ENCODE data around the gene SP2. TPM values are rescaled to one million over a fixed set of nuclear protein-coding genes. Genes with fewer than 3 reads are reported as not detected.

Gene SP2
- total RNA-seq, 1 donor from 2014 or later = 2.2 TPM

GRCh38 chr17:47955497-47956461 is 59.7 kb downstream of the SP2 start:
- no peak for DNase-seq (ENCODE audit: low read depth)
- TF ChIP-seq CTCF (IDR thresholded peaks at IDR 0.05; ENCODE audit: insufficient read depth, low read length, poor library complexity, severe bottlenecking) = no peak
- Histone ChIP-seq H3K36me3 (ENCODE audit: control insufficient read depth, insufficient read depth, low read length) (no peaks in the 10 kb centered on the region), H3K4me3 (ENCODE audit: low read depth, low read length) (no peak overlapping the region), H3K27me3 (ENCODE audit: control insufficient read depth, insufficient read depth, low read length) (no peaks in the 10 kb centered on the region)

- DNase-seq (ENCODE audit: low read depth) = no peak
- no peaks in the 10 kb centered on the region for H3K27me3 ChIP-seq (ENCODE audit: control insufficient read depth, insufficient read depth, low read length)
- no peaks in the 10 kb centered on the region for H3K36me3 ChIP-seq (ENCODE audit: control insufficient read depth, insufficient read depth, low read length)
- no peak for TF ChIP-seq CTCF (IDR thresholded peaks at IDR 0.05; ENCODE audit: insufficient read depth, low read length, poor library complexity, severe bottlenecking)
- peak overlapping the region; percentile 3 for H3K4me3 ChIP-seq (ENCODE audit: low read depth, low read length)
Measured at GRCh38 chr17:47956791-47957590, 61.0 kb downstream of the SP2 start.

- no peaks in the 10 kb centered on the region for H3K27me3 ChIP-seq (ENCODE audit: control insufficient read depth, insufficient read depth, low read length)
- peak within 1 kb of the TSS; percentile 14 for H3K4me3 ChIP-seq (ENCODE audit: low read depth, low read length)
- no peak for DNase-seq (ENCODE audit: low read depth)
- no peak for TF ChIP-seq CTCF (IDR thresholded peaks at IDR 0.05; ENCODE audit: insufficient read depth, low read length, poor library complexity, severe bottlenecking)
- no peaks in the 10 kb centered on the region for H3K36me3 ChIP-seq (ENCODE audit: control insufficient read depth, insufficient read depth, low read length)
Measured at GRCh38 chr17:47957591-47958490, 61.8 kb downstream of the SP2 start, which contains the start of gene PRR15L. TSS of gene PRR15L (minus strand) at chr17:47957883. CDS start at chr17:47953234, 4,649 bp downstream.

GRCh38 chr17:47959825-47960655 is 64.0 kb downstream of the SP2 start:
- H3K27me3 ChIP-seq (ENCODE audit: control insufficient read depth, insufficient read depth, low read length) = no peaks in the 10 kb centered on the region
- no peak overlapping the region for H3K4me3 ChIP-seq (ENCODE audit: low read depth, low read length)
- no peak for TF ChIP-seq CTCF (IDR thresholded peaks at IDR 0.05; ENCODE audit: insufficient read depth, low read length, poor library complexity, severe bottlenecking)
- H3K36me3 ChIP-seq (ENCODE audit: control insufficient read depth, insufficient read depth, low read length) = no peaks in the 10 kb centered on the region
- no peak for DNase-seq (ENCODE audit: low read depth)

- Histone ChIP-seq H3K27me3 (ENCODE audit: control insufficient read depth, insufficient read depth, low read length) (no peaks in the 10 kb centered on the region), H3K4me3 (ENCODE audit: low read depth, low read length) (no peak overlapping the region), H3K36me3 (ENCODE audit: control insufficient read depth, insufficient read depth, low read length) (no peaks in the 10 kb centered on the region)
- TF ChIP-seq CTCF (IDR thresholded peaks at IDR 0.05; ENCODE audit: insufficient read depth, low read length, poor library complexity, severe bottlenecking) = no peak
- no peak for DNase-seq (ENCODE audit: low read depth)
Measured at GRCh38 chr17:47961406-47961805, 65.4 kb downstream of the SP2 start.

All from kidney epithelial cell (primary cell).